GM12865 (cell line): ENCODE data around the gene MRPL4.

Experiments used
- DNase-seq: peaks from one replicate; pipeline ENCODE4 v3.0.0; 2010; ENCODE audit warnings: low read depth
- H3K4me3 ChIP-seq: 2 replicates; pipeline ENCODE4 v1.5.1; 2011; ENCODE audit warnings: mild to moderate bottlenecking, low read depth, low read length, control low read depth
- CTCF ChIP-seq: IDR thresholded peaks from 2 replicates; pipeline ENCODE4 v1.5.1; 2011; ENCODE audit warnings: low read length, control low read depth, low read depth, inconsistent platforms; ENCODE audit not compliant: insufficient read depth; ENCODE audit errors: missing control alignments

The MRPL4 gene

GRCh38 chr19:10283301-10284064 is 31.5 kb downstream of the MRPL4 start:
- no peak overlapping the region for H3K4me3 ChIP-seq
- DNase-seq: no peak
- no peak for TF ChIP-seq CTCF

- no peak for TF ChIP-seq CTCF
- H3K4me3 ChIP-seq: no peak overlapping the region
- peak; percentile 12 for DNase-seq
Observed at GRCh38 chr19:10284065-10284959, 32.3 kb downstream of the MRPL4 start.

- TF ChIP-seq CTCF: no peak
- DNase-seq: no peak
- H3K4me3 ChIP-seq: no peak overlapping the region
Observed at GRCh38 chr19:10284960-10285278, 32.9 kb downstream of the MRPL4 start.

GRCh38 chr19:10285393-10285792 is 33.4 kb downstream of the MRPL4 start:
- no peak overlapping the region for H3K4me3 ChIP-seq
- no peak for TF ChIP-seq CTCF

GRCh38 chr19:10286803-10287737 is 35.1 kb downstream of the MRPL4 start, which contains the start of gene ICAM4:
TSS of gene ICAM4 (plus strand) at chr19:10286955. CDS start at chr19:10287013, 58 bp downstream.
- DNase-seq: peak; percentile 70
- TF ChIP-seq CTCF: no peak
- H3K4me3 ChIP-seq: peak within 1 kb of the TSS; percentile 35

More at GRCh38 chr19:10285393-10285792, 33.4 kb downstream of the MRPL4 start:
- DNase-seq: no peak

- peak overlapping the region; percentile 75 for H3K4me3 ChIP-seq
- peak; percentile 86 for DNase-seq
- TF ChIP-seq CTCF: no peak
Observed at GRCh38 chr19:10288662-10289166, 36.7 kb downstream of the MRPL4 start.
